ENCODE results near the gene LRRC1. TPM values are rescaled to one million over a fixed set of nuclear protein-coding genes. Genes with fewer than 3 reads are reported as not detected.

LRRC1 gene
- total and polyA plus RNA-seq, 10 donors = 1.8 to 6.3 (median 3.7) TPM

DNA sequence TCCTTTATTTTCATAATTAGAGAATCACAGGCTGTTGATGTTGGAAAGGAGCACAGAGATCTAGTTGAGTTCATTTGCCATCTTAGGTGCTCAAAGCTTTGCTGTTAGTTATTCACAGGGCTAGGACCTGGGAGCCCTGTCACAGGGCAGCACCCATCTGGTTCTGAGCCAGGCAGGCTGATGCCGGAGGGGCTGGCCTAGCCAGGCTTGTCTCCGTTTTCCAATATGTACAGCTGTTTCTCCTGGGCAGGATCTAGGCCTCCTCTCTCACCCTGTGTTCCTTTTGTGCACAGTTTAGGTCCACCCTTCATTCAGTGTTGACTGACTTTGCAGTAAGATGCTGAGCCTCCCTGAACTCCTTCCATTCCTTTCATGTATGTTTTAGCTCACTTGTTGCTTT, 33.4 kb downstream of the LRRC1 start:
- 72 to 95% (median 93%) methylated on average over 2 of the region's 2 CpGs for WGBS, 5 donors
- no peaks in the 10 kb centered on the region for H3K36me3 ChIP-seq
- no peak for TF ChIP-seq POLR2AphosphoS5 (IDR thresholded peaks at IDR 0.05)
- TF ChIP-seq POLR2A (IDR thresholded peaks at IDR 0.05) = no peak
- TF ChIP-seq, protein P1, sequence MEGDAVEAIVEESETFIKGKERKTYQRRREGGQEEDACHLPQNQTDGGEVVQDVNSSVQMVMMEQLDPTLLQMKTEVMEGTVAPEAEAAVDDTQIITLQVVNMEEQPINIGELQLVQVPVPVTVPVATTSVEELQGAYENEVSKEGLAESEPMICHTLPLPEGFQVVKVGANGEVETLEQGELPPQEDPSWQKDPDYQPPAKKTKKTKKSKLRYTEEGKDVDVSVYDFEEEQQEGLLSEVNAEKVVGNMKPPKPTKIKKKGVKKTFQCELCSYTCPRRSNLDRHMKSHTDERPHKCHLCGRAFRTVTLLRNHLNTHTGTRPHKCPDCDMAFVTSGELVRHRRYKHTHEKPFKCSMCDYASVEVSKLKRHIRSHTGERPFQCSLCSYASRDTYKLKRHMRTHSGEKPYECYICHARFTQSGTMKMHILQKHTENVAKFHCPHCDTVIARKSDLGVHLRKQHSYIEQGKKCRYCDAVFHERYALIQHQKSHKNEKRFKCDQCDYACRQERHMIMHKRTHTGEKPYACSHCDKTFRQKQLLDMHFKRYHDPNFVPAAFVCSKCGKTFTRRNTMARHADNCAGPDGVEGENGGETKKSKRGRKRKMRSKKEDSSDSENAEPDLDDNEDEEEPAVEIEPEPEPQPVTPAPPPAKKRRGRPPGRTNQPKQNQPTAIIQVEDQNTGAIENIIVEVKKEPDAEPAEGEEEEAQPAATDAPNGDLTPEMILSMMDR (IDR thresholded peaks at IDR 0.05 in 8 of 11, conservative IDR thresholded peaks at IDR 0.05 in 3 of 11) = no peak
- no peaks in the 10 kb centered on the region for H3K4me1 ChIP-seq
- DNase-seq = no peak
- H3K27me3 ChIP-seq (replicated peaks in 1 of 7) = no peaks in the 10 kb centered on the region
- no peak overlapping the region for H3K4me3 ChIP-seq
- no peaks in the 10 kb centered on the region for H3K9me3 ChIP-seq
- H3K27ac ChIP-seq = no peak overlapping the region
- intact Hi-C loops (cut with DNase I; ENCODE audit: low total_unique reads) = no loop called here

DNA sequence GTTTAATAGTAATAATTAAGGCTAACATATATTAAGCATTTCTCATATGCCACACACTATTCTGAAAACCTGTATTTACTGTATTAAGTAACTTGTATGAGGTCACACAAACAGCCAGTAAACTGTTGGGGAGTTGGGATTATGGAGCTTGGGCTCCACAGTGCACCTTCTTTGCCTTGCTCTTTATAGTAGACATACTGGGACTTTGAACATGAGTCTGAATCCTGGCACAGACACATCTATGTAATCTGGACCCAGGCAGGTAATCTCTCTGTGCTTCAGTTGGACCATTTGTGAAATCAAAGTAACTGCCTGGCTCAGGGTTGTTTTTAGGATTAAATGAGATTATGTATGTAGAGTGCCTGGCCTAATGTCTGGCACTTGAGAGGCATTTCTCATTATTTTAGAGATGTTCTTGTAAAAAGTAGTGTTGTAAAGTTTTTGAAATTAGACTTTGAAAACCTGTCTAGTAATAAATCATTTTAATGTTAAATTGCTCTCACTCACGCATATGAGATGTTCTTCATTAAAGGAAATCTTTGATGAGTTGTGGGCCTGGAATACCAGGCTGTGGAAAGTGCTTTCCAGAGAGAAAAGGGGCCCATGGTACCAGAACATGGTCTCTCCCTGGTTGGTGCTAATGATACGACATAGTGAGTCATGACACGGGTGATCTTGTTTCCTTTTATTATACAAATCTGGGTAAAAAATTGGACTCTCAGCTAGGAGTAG, 34.3 kb downstream of the LRRC1 start:
- no peak overlapping the region for H3K4me3 ChIP-seq

DNA sequence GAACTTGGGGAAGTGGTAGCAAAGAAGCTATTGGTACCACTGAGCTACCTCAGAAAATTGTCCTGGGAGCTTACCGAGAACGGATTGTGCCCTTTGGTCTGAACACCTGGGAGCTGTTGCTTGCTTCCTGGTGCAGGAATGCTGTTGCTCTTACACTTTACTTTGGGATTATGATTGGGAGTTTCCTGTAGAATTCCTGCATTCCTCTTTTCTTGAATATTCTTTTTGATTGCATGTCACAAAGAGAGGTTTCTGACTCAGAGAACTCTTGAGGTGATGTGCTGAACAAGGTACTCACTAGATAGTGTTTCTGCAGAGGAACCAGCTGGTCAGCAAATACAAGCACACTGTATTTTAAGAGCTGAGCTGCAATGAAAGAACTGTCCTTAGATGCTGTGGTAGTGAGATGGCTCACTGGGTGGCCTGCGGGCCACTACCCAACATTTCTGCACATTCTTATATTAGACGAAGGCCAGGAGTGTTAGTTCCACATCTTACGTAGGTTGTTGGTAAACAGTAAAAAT, 35.0 kb downstream of the LRRC1 start:
- 81 to 93% (median 91%) methylated on average over 5 of the region's 5 CpGs for WGBS, 5 donors
- Histone ChIP-seq H3K9me3 (no peaks in the 10 kb centered on the region), H3K27ac (no peak overlapping the region), H3K4me1 (no peaks in the 10 kb centered on the region), H3K4me3 (no peak overlapping the region), H3K27me3 (replicated peaks in 1 of 7) (no peaks in the 10 kb centered on the region), H3K36me3 (no peaks in the 10 kb centered on the region)
- no peak for DNase-seq
- intact Hi-C loops (cut with DNase I; ENCODE audit: low total_unique reads) = no loop called here
- TF ChIP-seq POLR2A (IDR thresholded peaks at IDR 0.05) (no peak), POLR2AphosphoS5 (IDR thresholded peaks at IDR 0.05) (no peak)
- TF ChIP-seq, protein P1 (IDR thresholded peaks at IDR 0.05 in 8 of 11, conservative IDR thresholded peaks at IDR 0.05 in 3 of 11) = no peak

More for the DNA sequence above, 34.3 kb downstream of the LRRC1 start:
- Histone ChIP-seq H3K27me3 (replicated peaks in 1 of 7) (no peaks in the 10 kb centered on the region), H3K27ac (no peak overlapping the region), H3K9me3 (no peaks in the 10 kb centered on the region), H3K4me1 (no peaks in the 10 kb centered on the region), H3K36me3 (no peaks in the 10 kb centered on the region)
- no peak for DNase-seq
- WGBS, 5 donors = 91 to 97% (median 95%) methylated on average over 3 of the region's 3 CpGs
- TF ChIP-seq, protein P1 (IDR thresholded peaks at IDR 0.05 in 8 of 11, conservative IDR thresholded peaks at IDR 0.05 in 3 of 11) = no peak
- no peak for TF ChIP-seq POLR2A (IDR thresholded peaks at IDR 0.05)
- no peak for TF ChIP-seq POLR2AphosphoS5 (IDR thresholded peaks at IDR 0.05)
- intact Hi-C loops (cut with DNase I; ENCODE audit: low total_unique reads) = no loop called here

DNA sequence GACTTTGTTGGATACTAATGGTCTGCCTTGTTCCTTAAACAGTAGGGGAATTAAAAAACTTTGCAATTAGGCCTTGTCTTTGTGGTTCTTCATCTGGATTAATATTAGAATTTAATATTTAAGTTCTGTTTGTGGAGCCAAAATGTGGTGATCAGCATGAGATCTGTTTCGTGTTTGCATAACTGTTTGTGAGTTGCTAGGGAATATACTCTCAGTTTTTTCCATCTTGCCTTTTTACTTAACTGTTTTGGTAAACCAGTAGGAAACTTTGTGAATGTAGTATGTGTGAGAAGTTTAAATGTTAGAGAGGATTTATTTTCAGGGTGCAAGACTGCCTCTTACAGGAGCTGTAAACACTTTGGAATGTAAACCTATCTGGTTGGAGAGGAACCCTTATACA, 35.6 kb downstream of the LRRC1 start:
- Histone ChIP-seq H3K4me1 (no peaks in the 10 kb centered on the region), H3K9me3 (no peaks in the 10 kb centered on the region), H3K36me3 (no peaks in the 10 kb centered on the region), H3K27ac (no peak overlapping the region), H3K4me3 (no peak overlapping the region), H3K27me3 (replicated peaks in 1 of 7) (no peaks in the 10 kb centered on the region)
- WGBS, 5 donors = 90 to 94% (median 92%) methylated on average over 1 of the region's 1 CpG
- intact Hi-C loops (cut with DNase I; ENCODE audit: low total_unique reads) = no loop called here
- no peak for DNase-seq
- TF ChIP-seq POLR2A (IDR thresholded peaks at IDR 0.05) (no peak), POLR2AphosphoS5 (IDR thresholded peaks at IDR 0.05) (no peak)
- TF ChIP-seq, protein P1 (IDR thresholded peaks at IDR 0.05 in 8 of 11, conservative IDR thresholded peaks at IDR 0.05 in 3 of 11) = no peak

All from spleen (tissue), 11 donors.